Measurements from ENCODE around the gene NKX6-1. TPM values are rescaled to one million over a fixed set of nuclear protein-coding genes. Genes with fewer than 3 reads are reported as not detected.

Gene NKX6-1
- total RNA-seq, 1 experiment from 2014 or later = 0.37 TPM

DNA sequence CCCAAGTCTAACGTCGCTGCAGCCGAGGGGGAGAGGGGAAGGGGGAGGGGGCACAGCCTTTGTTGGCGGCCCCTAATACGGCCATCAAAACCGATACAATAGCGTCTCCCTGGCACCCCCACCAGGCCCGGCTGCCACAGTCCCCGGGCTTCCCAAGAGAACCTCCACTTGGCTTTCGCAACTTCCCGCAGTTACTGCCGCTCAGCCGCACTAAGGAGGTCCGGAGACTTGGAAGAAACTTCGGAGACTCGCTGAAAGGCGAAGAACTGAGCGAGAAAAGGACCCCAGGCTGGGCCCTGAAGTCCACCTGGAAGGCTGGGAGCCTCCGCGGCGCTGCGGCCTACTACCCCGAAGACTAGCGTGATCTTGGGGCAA, 2.8 kb downstream of the NKX6-1 start:
- Histone ChIP-seq H3K79me2 (ENCODE audit: low read depth) (no peaks in the 10 kb centered on the region), H3K4me3 (no peak overlapping the region), H3K36me3 (ENCODE audit: low read depth) (no peaks in the 10 kb centered on the region), H2AFZ (no peak overlapping the region), H3K4me1 (replicated peaks; ENCODE audit: insufficient read depth) (no peaks in the 10 kb centered on the region), H3F3A (ENCODE audit: insufficient read depth, low read depth) (no peaks in the 10 kb centered on the region), H3K27ac (no peak overlapping the region), H3K4me2 (no peak overlapping the region), H4K20me1 (ENCODE audit: insufficient read depth) (no peaks in the 10 kb centered on the region), H3K9me3 (ENCODE audit: insufficient read depth, low read depth) (no peaks in the 10 kb centered on the region), H3K27me3 (ENCODE audit: insufficient read depth, low read depth) (no peaks in the 10 kb centered on the region), H3K9me2 (ENCODE audit: insufficient read depth) (no peaks in the 10 kb centered on the region)
- TF ChIP-seq, protein P1, sequence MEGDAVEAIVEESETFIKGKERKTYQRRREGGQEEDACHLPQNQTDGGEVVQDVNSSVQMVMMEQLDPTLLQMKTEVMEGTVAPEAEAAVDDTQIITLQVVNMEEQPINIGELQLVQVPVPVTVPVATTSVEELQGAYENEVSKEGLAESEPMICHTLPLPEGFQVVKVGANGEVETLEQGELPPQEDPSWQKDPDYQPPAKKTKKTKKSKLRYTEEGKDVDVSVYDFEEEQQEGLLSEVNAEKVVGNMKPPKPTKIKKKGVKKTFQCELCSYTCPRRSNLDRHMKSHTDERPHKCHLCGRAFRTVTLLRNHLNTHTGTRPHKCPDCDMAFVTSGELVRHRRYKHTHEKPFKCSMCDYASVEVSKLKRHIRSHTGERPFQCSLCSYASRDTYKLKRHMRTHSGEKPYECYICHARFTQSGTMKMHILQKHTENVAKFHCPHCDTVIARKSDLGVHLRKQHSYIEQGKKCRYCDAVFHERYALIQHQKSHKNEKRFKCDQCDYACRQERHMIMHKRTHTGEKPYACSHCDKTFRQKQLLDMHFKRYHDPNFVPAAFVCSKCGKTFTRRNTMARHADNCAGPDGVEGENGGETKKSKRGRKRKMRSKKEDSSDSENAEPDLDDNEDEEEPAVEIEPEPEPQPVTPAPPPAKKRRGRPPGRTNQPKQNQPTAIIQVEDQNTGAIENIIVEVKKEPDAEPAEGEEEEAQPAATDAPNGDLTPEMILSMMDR (conservative IDR thresholded peaks at IDR 0.05) = no peak
- no peak for TF ChIP-seq EZH2 (IDR thresholded peaks at IDR 0.05; ENCODE audit: low read depth)
- ChIA-PET POLR2A (ENCODE audit: unreplicated experiment) (no interaction called here), CTCF (no interaction called here)
- no peak for DNase-seq
- intact Hi-C loops (cut with micrococcal nuclease; ENCODE audit: unreplicated experiment) = no loop called here
- no TSS peak for BruUV-seq (replicated peaks)

DNA sequence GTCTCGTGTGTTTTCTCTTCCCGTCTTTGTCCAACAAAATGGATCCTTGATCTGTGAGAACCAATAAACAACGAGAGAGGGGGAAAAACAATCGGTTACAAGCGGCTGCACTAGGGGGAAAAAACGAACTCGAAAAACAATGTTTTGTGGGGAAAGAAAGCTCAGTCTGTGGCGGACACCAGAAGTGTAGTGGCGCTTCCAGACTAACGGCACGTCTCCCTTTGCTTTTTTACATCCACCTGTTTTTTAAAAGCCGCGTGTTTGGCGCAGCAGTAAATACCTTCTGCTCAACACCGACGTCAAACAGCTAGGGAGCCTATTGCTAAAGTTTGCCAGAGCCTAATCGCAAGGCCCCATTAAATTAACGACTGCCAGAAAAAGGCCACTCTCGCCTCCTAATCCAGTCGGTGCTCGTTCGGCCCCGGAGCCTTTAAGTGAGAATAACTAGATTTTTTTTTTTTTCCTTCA, 3.3 kb downstream of the NKX6-1 start:
- Histone ChIP-seq H3F3A (ENCODE audit: insufficient read depth, low read depth) (no peaks in the 10 kb centered on the region), H3K4me1 (replicated peaks; ENCODE audit: insufficient read depth) (no peaks in the 10 kb centered on the region), H3K36me3 (ENCODE audit: low read depth) (no peaks in the 10 kb centered on the region), H3K4me2 (no peak overlapping the region), H3K9me3 (ENCODE audit: insufficient read depth, low read depth) (no peaks in the 10 kb centered on the region), H3K27me3 (ENCODE audit: insufficient read depth, low read depth) (no peaks in the 10 kb centered on the region), H3K27ac (no peak overlapping the region), H3K79me2 (ENCODE audit: low read depth) (no peaks in the 10 kb centered on the region), H4K20me1 (ENCODE audit: insufficient read depth) (no peaks in the 10 kb centered on the region), H2AFZ (no peak overlapping the region), H3K9me2 (ENCODE audit: insufficient read depth) (no peaks in the 10 kb centered on the region), H3K4me3 (no peak overlapping the region)
- TF ChIP-seq, protein P1 (conservative IDR thresholded peaks at IDR 0.05) = no peak
- TF ChIP-seq EZH2 (IDR thresholded peaks at IDR 0.05; ENCODE audit: low read depth) = no peak
- CTCF ChIA-PET = no interaction called here
- no TSS peak for BruUV-seq (replicated peaks)
- intact Hi-C loops (cut with micrococcal nuclease; ENCODE audit: unreplicated experiment) = no loop called here
- no peak for DNase-seq
- POLR2A ChIA-PET (ENCODE audit: unreplicated experiment) = no interaction called here

DNA sequence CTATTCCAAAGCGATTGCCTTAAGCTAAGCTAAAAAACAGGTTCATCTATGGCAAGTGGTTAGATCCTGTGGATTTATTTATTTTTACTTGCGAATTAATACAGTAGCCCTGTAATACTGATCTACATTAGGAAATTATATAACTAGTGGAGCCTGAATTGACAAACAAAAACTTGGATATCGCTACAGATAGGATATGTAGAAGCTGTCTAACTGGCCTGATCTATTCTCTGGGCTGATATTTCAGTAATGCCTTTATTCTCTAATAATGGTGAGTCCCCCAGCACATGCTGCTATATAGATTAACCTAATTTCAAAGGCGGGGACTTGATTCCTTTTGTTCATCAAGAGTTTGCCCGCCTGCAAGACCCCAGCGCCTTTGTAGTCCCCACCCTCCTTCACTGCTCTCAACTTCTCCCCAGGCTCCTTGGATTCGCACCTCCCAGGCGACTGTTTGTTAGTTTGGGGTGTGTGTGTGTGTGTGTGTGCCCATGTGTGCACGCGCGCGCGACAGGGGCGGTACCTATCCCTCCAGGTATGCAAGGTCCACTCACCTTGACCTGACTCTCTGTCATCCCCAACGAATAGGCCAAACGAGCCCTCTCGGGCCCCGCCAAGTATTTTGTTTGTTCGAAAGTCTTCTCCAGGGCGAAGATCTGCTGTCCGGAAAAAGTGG, 3.8 kb downstream of the NKX6-1 start:
- Histone ChIP-seq H3K4me1 (replicated peaks; ENCODE audit: insufficient read depth) (no peaks in the 10 kb centered on the region), H3K27me3 (ENCODE audit: insufficient read depth, low read depth) (no peaks in the 10 kb centered on the region), H3K36me3 (ENCODE audit: low read depth) (no peaks in the 10 kb centered on the region), H3K27ac (no peak overlapping the region), H4K20me1 (ENCODE audit: insufficient read depth) (no peaks in the 10 kb centered on the region), H3K9me3 (ENCODE audit: insufficient read depth, low read depth) (no peaks in the 10 kb centered on the region), H3K4me3 (no peak overlapping the region), H3K9me2 (ENCODE audit: insufficient read depth) (no peaks in the 10 kb centered on the region), H3K4me2 (no peak overlapping the region), H2AFZ (no peak overlapping the region), H3F3A (ENCODE audit: insufficient read depth, low read depth) (no peaks in the 10 kb centered on the region), H3K79me2 (ENCODE audit: low read depth) (no peaks in the 10 kb centered on the region)
- intact Hi-C loops (cut with micrococcal nuclease; ENCODE audit: unreplicated experiment) = no loop called here
- ChIA-PET POLR2A (ENCODE audit: unreplicated experiment) (no interaction called here), CTCF (no interaction called here)
- no peak for TF ChIP-seq EZH2 (IDR thresholded peaks at IDR 0.05; ENCODE audit: low read depth)
- TF ChIP-seq, protein P1 (conservative IDR thresholded peaks at IDR 0.05) = no peak
- no peak for DNase-seq
- BruUV-seq (replicated peaks) = no TSS peak
